Coronary artery (tissue), 2 donors: Measurements from ENCODE around the gene SOX11.
A peak's percentile ranks its signal among the peaks of the same experiment; 100 is the strongest.

ENCODE experiments used
- DNase-seq: peaks from one replicate; pipeline ENCODE4 v3.0.0-alpha.2; 2017; ENCODE audit warnings: low spot score
- H3K27ac ChIP-seq, 2 donors: fragments of 200-600 bp; sonication (generic); one replicate each; pipeline ENCODE4 v1.5.1; 2016 to 2019
- H3K4me3 ChIP-seq: fragments of 200-600 bp; sonication (generic); 2 replicates; pipeline ENCODE4 v1.5.1; 2016; ENCODE audit warnings: mild to moderate bottlenecking, moderate library complexity
- TF ChIP-seq, protein P1 (sequence below): fragments of 200-600 bp; sonication (generic); IDR thresholded peaks from one replicate; pipeline ENCODE4 v1.5.1; 2019; ENCODE audit warnings: antibody characterized with exemption

The SOX11 gene

DNA sequence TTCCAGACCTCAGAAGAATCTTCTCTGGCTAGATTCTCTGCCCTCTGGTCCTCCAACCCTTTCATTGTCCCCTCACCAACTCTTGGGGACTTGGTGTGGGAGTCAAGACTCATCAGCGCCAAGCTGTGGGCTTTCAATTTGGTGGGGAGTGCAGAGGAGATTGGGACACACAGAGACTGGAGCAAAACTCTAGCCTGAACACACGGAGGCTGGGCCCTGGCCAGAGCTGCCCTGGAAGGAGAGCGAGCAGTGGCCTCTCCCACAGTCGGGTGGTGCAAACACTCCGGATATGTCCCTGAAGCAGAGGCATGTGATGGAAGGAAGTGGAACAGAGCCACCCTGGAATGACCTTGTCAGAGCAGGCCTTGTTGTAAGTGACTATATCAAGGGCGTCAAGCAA, 8.7 kb upstream of the SOX11 start:
- H3K27ac ChIP-seq, result no peak overlapping the region
- no peak for DNase-seq
- no peak overlapping the region for H3K4me3 ChIP-seq
- TF ChIP-seq, protein P1, sequence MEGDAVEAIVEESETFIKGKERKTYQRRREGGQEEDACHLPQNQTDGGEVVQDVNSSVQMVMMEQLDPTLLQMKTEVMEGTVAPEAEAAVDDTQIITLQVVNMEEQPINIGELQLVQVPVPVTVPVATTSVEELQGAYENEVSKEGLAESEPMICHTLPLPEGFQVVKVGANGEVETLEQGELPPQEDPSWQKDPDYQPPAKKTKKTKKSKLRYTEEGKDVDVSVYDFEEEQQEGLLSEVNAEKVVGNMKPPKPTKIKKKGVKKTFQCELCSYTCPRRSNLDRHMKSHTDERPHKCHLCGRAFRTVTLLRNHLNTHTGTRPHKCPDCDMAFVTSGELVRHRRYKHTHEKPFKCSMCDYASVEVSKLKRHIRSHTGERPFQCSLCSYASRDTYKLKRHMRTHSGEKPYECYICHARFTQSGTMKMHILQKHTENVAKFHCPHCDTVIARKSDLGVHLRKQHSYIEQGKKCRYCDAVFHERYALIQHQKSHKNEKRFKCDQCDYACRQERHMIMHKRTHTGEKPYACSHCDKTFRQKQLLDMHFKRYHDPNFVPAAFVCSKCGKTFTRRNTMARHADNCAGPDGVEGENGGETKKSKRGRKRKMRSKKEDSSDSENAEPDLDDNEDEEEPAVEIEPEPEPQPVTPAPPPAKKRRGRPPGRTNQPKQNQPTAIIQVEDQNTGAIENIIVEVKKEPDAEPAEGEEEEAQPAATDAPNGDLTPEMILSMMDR, result no peak

GRCh38 chr2:5685225-5685624, 7.0 kb upstream of the SOX11 start:
- TF ChIP-seq, protein P1, result no peak
- DNase-seq, result no peak
- Histone ChIP-seq H3K27ac (no peak overlapping the region), H3K4me3 (no peak overlapping the region)

DNA sequence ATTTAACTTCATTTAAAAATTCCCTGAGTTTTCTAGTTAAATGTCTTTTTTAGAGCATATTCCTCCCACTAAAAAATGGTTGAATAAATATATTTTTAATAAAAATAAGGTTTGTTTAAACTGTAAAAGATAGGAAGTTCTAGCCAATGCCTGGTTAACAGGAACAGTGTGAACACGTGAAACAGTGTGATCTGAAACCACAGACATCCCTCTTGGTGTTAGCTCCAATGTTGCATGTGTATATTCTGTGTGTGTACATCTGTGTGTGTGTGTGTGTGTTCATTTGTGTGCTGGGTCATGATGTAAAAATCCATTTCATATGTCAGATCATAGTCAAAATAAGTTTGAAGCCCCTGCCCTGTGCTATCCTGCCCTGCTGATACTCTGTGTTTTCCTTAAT, 6.1 kb upstream of the SOX11 start:
- Histone ChIP-seq H3K27ac (no peak overlapping the region), H3K4me3 (no peak overlapping the region)
- TF ChIP-seq, protein P1, result no peak

GRCh38 chr2:5686536-5686935, 5.6 kb upstream of the SOX11 start:
- no peak for DNase-seq
- TF ChIP-seq, protein P1, result no peak
- Histone ChIP-seq H3K27ac (no peak overlapping the region), H3K4me3 (no peak overlapping the region)

More for the DNA sequence above, 6.1 kb upstream of the SOX11 start:
- no peak for DNase-seq

GRCh38 chr2:5689750-5690149, 2.4 kb upstream of the SOX11 start:
- H3K27ac ChIP-seq, result no peak overlapping the region
- H3K4me3 ChIP-seq, result no peak overlapping the region
- DNase-seq, result no peak
- TF ChIP-seq, protein P1, result no peak

DNA sequence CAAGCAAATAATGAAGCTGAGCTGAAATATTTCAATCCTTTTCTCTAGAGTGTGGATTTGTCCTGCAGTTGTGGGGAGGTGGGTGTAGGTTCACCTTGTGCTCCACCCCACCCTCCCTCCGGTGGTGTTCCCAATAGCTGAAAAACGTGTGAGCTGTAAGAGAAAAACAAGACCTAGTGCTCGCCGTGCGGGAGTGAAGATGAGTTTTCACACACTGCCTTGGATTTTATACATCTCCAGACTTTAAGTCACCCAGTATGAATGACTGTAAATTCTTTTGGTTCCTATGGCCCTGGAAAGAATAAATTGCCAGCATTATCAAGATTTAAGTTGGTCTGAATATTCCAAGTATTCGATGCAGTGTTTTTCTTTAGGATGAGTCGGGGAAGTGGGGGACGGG, 1.9 kb upstream of the SOX11 start:
- no peak for DNase-seq
- H3K4me3 ChIP-seq, result no peak overlapping the region

DNA sequence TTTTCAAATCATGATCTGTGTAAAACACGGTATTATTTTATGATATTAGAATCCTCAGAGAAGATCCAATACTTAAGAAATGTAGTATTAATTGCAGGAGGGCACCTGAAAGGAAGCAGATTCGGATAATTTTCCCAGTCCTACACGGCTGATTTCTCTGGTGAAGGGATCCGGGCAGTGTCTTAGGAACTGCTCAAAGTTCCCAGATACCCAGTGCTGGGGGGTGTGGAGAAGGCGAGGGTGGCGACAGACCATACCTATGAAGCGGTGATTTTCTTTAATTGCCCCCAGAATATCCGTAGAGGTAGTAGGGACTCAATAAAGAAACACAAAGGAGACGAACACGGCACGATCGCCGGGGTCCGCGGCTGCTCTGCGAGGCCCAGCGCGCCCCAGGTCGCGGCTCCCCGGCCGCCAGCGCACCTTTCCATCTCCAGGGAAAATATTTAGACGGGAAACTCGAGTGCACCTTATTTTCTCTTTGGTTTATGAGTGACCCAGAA, 1.4 kb upstream of the SOX11 start:
- TF ChIP-seq, protein P1, result no peak
- no peak overlapping the region for H3K27ac ChIP-seq
- peak overlapping the region; percentile 57 for H3K4me3 ChIP-seq
- DNase-seq, result no peak

More for the DNA sequence above, 1.9 kb upstream of the SOX11 start:
- TF ChIP-seq, protein P1, result no peak
- H3K27ac ChIP-seq, result no peak overlapping the region
